GM12875 (cell line): ENCODE measurements around the gene AGFG1.

Source experiments
- H3K4me3 ChIP-seq: one replicate; pipeline ENCODE4 v1.5.1; 2011; ENCODE audit warnings: low read depth, low read length, control low read depth
- TF ChIP-seq, protein P1 (sequence below): IDR thresholded peaks from 2 replicates; pipeline ENCODE4 v1.5.1; 2011; ENCODE audit warnings: low read depth, mild to moderate bottlenecking, control low read depth, inconsistent platforms, low read length, moderate library complexity, borderline replicate concordance; ENCODE audit not compliant: insufficient read depth

Gene AGFG1

DNA sequence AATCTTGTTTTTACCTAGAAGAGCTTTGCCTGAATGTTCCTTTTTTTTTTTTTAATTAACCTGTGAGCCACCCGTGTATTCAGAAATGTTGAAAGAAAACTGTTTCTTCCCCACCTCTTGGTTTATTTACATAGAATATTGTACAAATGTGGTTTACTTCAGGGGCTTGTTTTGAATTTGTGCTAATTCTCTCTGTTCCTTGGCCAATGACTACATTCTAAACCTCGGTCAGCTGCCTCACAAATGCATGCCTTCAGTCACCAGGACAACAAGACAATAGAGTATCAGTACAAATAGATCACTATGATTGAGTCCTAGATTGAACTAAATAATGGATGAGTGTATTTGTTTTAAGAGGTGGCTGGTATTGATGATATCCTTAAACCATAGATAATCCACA, 36.0 kb downstream of the AGFG1 start:
- TF ChIP-seq, protein P1, sequence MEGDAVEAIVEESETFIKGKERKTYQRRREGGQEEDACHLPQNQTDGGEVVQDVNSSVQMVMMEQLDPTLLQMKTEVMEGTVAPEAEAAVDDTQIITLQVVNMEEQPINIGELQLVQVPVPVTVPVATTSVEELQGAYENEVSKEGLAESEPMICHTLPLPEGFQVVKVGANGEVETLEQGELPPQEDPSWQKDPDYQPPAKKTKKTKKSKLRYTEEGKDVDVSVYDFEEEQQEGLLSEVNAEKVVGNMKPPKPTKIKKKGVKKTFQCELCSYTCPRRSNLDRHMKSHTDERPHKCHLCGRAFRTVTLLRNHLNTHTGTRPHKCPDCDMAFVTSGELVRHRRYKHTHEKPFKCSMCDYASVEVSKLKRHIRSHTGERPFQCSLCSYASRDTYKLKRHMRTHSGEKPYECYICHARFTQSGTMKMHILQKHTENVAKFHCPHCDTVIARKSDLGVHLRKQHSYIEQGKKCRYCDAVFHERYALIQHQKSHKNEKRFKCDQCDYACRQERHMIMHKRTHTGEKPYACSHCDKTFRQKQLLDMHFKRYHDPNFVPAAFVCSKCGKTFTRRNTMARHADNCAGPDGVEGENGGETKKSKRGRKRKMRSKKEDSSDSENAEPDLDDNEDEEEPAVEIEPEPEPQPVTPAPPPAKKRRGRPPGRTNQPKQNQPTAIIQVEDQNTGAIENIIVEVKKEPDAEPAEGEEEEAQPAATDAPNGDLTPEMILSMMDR: no peak
- no peak overlapping the region for H3K4me3 ChIP-seq

DNA sequence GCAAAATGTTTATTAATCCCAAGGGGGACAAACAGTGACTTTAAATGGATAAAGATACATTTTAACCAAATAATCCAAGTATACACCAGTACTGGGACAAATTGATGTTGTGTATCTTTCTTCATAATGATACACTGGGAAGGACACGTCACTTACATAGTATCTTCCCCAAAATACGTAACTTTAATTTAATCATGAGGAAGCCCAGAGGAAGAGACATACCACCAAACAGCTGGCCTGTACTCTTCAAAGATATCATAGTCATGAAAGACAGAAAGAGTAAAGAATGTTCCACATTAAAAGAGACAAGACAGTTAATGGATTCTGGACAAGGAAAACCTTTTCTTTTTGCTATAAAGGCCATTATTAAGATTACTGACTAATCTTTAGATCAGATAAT, 37.1 kb downstream of the AGFG1 start:
- no peak overlapping the region for H3K4me3 ChIP-seq
- TF ChIP-seq, protein P1: no peak

DNA sequence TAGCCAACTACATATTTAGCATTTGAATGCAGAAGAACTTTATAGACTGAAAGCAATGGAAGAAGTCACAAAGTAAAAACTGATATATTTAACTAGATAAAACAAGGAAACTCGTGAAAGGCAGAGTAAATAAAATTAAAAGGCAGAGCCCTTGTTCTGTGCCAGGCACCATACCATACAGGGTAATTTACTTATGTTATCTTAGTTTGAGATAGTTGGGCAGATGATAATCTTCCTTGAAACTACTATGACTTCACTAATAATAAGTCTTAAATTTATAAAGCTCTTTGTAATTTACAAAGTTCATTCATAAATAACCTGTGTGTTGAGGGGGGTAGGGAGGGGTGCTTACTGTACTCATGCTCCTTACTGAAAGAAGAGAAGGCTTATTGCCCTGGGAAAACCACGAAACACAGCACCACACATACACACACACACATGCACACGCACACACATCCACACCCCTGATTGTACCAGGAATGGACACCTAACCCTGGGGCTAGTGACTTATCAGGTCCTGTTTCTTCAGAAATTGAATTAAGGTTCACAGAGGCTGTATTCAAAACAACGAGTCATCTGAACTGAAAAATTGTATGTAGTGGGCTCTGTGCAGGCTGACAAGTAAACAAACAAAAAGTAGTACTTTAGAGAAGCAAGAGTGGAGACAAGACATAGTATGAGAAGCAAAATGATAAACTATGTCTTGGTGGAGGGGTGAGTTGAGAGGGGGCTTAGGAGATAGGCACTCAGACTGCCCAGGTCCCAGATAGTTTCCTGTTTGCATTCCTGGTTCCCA, 38.1 kb downstream of the AGFG1 start:
- TF ChIP-seq, protein P1: no peak
- H3K4me3 ChIP-seq: no peak overlapping the region

DNA sequence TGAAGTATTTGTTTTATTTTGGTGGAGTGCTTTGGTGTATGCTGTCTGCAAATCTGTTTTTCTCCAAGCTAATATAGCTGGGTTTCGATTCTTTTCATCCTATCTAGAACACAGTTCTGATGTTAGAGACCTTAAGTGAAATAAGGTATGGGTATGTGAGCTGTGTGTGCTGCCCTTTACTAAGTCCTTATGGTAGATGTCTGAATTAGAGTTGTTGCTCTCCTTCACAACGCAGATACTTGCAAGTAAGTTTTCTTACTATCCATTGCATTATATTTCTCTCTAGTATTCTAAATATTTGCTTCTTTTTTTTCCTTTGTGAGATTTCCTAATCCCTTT, 38.6 kb downstream of the AGFG1 start:
- H3K4me3 ChIP-seq: no peak overlapping the region
- TF ChIP-seq, protein P1: no peak

DNA sequence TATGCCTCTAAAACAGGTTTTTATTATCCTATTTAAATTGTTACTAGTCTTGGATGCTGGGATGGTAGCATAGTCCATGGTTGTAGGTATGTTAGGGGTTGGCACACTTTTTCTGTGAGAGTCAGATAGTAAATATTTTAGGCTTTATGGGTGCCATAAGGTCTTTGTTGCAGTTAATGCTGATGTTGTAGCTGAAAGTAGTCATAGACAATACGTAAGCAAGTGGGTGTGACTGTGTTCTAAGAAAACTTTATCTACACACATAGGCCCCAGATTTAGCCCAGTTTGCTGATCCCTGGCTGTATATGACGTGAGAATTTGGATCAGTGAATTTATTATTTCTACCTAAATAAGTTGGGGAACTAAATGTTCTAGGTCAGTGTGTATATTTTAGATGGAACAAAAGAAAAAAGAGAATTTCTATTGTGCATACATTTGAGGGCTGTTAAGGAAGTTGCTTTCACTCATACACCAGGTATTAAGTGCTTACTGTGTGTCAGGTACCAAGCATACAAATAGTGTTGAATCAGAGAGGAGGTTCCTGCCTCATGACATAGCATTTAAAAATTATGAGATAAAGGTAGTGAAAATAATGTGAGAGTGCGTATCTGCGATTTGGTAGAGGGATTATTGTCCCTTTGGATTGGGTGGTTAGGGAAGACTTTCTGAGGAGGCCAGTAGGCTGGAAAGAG, 39.4 kb downstream of the AGFG1 start:
- no peak overlapping the region for H3K4me3 ChIP-seq
- TF ChIP-seq, protein P1: no peak

DNA sequence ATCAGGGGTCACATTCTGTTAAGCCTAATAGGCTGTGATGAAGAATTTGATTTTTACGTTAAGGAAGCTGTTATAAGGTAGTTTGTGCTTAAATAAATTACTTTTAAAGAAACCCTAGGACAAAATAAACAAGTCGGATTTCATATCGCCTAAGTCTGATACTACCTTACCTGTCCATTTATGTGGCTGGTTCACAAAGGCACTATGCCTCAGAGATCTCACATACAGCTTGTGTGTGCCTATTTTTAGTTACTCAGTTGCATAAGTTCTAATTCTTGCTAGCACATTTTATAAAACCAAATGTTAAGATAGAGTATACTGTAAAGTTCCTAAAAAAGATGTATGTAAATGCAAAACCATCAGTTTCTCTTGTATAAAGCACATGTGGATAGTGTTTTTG, 40.0 kb downstream of the AGFG1 start:
- no peak overlapping the region for H3K4me3 ChIP-seq
- TF ChIP-seq, protein P1: no peak

DNA sequence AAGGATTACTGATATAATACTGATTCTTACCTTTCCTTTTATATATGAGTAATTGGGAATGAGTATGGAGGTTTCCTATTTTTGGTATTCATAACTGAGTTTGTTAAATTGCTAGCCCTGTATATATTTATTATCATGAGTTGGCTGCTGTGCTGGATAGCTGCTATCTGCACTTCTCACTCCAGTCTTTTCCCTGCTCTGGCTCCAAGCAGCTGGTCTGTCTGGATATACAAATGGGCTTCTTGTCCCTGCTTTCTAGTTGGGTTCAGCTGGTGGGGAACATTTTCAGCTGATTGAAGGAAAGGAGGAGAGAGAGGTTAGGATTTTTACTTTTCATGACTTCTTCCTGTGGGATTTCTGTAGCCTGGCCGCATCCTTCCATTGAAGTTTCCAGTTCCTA, 41.2 kb downstream of the AGFG1 start:
- TF ChIP-seq, protein P1: no peak
- no peak overlapping the region for H3K4me3 ChIP-seq
